ENCODE measurements around the gene CD37.
"Not testable (repeated sequence)": the region's sequence is repeated elsewhere in the genome, so short reads cannot be mapped to it uniquely, and the experiment has no call there.

The CD37 gene

DNA sequence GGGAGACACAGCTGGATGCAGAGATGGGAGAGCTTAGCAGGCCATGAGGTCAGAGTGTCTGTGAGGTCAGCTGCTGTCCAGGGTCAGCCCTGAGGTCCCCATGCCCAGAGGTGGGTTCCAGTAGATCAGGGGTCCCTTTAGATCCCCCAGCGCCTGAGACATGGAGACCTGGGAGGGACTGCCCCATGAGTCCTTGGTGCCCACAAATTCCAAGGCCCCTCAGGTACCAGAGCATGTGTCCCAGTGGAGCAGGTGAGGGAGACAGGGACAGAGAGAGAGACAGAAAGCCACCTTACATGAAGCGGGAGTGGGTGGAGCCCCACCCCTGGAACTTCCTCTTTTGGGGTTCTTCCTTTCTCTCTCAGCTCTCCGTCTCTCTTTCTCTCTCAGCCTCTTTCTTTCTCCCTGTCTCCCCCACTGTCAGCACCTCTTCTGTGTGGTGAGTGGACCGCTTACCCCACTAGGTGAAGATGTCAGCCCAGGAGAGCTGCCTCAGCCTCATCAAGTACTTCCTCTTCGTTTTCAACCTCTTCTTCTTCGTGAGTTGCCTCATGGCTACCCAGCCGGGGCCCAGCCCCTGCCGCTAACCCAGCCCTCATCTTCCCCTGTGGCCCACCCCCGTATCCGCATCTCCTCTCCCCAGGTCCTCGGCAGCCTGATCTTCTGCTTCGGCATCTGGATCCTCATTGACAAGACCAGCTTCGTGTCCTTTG, at the start of gene CD37:
CD37 (plus strand) TSS at position 336 of the 713 bp plus-strand sequence; CDS start at position 471, 135 bp downstream.
- peak; percentile 84 for DNase-seq

DNA sequence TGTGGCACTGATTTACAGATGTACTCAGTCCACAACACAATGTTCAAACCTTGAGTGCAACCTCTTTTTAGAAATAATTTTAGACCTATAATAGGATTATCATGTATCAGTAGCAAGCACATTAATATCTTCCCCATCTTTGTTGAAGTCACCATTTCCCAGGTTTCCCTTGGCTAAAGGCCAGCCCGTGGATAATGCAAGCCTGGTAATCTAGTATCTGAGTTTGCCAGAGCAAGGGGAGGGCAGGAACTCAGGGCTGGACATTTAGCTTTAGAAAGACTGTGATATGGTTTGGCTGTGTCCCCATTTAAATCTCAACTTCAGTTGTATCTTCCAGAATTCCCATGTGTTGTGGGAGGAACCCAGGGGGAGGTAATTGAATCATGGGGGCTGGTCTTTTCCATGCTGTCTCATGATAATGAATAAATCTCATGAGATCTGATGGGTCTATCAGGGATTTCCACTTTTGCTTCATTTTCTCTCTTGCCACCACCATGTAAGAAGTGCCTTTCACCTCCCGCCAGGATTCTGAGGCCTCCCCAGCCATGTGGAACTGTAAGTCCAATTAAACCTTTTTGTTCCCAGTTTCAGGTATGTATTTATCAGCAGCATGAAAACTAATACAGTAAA, 48.0 kb upstream of the CD37 start:
- no peak for DNase-seq

DNA sequence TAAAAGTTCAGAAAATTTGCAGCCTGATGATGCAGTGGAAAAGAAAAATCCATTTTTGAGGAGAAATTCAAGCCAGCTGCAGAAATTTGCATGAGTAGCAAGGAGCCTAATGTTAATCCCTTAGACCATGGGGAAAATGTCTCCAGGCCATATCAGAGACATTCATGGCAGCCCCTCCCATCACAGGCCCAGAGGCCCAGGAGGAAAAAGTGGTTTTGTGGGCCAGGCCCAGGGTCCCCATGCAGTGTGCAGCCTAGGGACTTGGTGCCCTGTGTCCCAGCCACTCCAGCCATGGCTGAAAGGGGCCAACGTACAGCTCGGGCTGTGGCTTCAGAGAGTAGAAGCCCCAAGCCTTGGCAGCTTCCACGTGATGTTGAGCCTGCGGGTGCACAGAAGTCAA, 47.0 kb upstream of the CD37 start:
- DNase-seq, result not testable (repeated sequence)

DNA sequence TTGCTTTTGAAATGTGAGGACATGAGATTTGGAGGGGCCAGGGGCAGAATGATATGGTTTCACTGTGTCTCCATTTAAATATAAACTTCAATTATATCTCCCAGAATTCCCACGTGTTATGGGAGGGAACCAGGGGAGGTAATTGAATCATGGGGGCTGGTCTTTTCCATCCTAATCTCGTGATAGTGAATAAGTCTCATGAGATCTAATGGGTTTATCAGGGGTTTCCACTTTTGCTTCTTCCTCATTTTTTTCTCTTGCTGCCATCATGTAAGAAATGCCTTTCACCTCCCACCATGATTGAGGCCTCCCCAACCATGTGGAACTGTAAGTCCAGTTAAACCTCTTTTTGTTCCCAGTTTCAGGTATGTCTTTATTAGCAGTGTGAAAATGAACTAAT, 45.9 kb upstream of the CD37 start:
- DNase-seq, result not testable (repeated sequence)

DNA sequence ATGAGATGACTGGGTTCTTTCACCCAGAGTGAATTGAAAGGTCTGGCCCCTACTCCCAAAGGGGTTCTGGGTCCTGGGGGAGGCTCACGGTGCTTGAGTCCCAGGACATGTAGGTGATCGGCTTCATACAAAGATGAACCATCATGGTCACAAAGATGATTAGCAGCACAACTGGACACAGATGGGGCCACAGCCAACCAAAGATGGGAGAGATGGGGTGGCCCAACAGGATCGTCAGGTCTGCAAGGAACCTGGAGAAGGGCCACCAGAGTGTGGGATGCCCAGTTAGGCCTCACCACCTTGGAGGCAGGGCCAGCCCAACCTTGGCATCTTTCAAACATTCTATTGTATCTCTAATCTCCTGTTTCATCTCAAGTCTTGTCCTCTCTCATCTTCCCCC, 44.7 kb upstream of the CD37 start:
- DNase-seq, result no peak

DNA sequence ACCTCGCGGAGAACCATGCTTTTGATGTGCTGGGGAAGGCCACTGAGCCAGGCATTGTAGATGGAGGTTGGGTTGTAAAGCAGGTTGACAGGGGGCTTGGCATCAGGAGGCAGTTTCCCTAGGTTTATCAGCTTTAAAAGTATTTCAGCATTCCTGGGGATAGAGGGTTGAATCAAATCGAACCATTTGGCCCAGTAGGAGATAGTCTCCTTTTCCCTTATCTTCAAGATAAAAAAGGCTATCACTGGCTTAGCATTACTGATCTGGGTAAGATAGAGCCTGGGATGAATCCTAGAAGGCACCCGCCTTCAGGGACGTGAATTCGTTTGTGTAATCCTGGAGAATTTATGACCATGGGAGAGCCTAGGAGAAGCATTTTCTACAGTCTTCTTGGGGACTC, 40.8 kb upstream of the CD37 start:
- no peak for DNase-seq

DNA sequence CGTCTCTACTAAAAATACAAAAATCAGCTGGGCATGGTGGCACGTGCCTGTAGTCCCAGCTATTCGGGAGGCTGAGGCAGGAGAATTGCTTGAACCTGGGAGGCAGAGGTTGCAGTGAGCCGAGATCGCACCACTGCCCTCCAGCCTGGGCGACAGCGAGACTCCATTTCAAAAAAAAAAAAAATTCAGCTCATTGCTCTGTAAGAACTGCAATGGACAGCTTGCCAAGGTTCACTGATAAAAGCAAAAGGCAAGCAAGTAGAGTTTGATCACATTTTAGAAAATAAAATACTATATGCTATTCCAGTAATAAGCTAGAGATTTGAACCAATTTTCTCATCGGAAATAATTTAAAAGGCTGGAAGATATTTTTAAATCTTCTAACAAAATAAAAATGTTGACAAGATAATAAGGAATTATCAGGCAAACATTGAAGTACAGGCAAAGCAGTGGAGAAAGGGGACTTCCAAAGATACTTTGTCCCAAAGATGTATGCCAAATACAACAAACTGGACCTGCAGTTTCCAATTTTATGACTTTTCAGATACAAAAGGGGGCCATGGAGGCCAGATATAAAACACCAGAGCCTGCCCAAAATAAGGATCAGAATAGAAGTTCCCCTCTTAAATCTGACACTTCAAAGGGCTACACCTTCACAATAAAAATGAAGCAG, 39.9 kb upstream of the CD37 start:
- no peak for DNase-seq

DNA sequence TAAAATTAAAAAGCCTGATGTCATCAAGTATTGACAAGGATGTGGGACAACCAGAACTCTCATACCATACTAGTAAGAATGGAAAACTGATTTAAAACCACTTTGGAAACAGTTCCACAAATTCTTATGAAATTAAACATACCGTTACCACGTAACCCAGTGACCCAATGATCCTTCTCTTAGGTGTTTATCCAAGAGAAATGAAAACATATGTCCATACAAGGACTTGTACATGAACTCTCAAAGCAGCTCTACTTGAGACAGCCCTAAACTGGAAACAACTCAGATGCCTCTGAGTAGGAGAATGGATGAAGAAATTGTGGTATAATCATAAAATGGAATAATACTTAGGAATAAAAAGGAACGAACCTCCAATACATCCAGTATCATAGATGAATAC, 37.8 kb upstream of the CD37 start:
- DNase-seq, result no peak

GRCh38 chr19:49298653-49299052, 36.6 kb upstream of the CD37 start:
- DNase-seq, result not testable (repeated sequence)

GRCh38 chr19:49301165-49301865, 33.9 kb upstream of the CD37 start:
- DNase-seq, result peak; percentile 88

- DNase-seq, result no peak
Observed at GRCh38 chr19:49301866-49302252, 33.3 kb upstream of the CD37 start.

DNA sequence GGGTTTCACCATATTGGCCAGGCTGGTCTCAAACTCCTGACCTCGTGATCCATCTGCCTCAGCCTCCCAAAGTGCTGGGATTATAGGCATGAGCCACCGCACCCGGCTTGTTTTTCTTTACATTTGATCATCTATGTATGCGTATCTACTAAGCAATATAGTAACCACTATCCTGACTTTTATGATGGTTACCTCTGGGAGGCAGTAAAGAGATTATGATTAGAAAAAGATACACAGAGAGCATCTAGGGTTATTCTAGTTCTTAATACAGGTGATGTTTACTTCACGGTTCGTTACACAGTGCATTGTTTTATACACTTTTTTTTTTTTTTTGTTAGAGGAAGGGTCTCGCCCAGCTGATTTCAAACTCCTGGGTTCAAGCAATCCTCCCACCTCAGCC, 28.5 kb upstream of the CD37 start:
- peak; percentile 32 for DNase-seq

- DNase-seq, result no peak
Observed at GRCh38 chr19:49309087-49309486, 26.1 kb upstream of the CD37 start.

DNA sequence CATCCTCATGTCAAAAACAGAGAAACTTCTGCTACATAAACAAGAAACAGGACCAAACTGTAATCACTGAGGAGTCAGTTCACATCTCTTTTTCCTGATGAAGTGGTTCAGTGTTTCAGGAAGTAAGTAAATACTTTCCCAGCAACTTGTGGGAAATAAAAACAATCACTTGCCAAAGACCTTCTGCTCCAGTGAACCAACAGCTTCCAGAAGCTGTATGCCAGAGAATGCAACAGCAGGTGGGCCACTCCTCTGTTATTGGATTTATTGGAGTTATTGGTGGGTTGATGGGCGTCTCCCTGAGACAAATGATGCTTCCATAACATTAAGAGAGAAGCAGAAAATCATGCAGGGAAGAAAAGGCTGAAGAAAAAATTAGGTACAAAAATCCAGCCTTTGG, 20.1 kb upstream of the CD37 start:
- DNase-seq, result no peak

GRCh38 chr19:49316284-49316683, 18.9 kb upstream of the CD37 start:
- DNase-seq, result no peak

DNA sequence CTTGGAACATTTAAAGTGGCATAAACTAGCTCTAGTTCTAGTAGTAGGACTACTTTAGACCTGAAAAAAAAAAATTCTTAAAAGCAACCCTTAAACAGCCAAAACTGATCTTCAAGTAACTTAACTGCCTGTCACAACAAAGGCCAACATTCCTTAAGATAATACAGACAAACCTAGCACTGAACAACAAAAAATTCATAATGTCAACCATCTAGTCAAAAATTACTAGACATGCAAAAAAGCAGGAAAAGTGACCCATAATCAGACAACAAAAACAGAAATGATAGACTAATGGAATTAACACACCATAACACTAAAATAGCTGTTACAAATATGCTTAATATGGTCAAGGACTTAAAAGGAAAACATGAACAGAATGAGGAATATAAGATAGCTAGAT, 16.9 kb upstream of the CD37 start:
- no peak for DNase-seq

GRCh38 chr19:49324801-49325576, 10.2 kb upstream of the CD37 start, which contains the start of gene SLC6A16:
Gene SLC6A16, minus strand, starts transcription at chr19:49325191. Its CDS starts 13,844 bp downstream, at chr19:49311347.
- DNase-seq, result no peak

GRCh38 chr19:49325756-49326155, 9.4 kb upstream of the CD37 start:
- not testable (repeated sequence) for DNase-seq

DNA sequence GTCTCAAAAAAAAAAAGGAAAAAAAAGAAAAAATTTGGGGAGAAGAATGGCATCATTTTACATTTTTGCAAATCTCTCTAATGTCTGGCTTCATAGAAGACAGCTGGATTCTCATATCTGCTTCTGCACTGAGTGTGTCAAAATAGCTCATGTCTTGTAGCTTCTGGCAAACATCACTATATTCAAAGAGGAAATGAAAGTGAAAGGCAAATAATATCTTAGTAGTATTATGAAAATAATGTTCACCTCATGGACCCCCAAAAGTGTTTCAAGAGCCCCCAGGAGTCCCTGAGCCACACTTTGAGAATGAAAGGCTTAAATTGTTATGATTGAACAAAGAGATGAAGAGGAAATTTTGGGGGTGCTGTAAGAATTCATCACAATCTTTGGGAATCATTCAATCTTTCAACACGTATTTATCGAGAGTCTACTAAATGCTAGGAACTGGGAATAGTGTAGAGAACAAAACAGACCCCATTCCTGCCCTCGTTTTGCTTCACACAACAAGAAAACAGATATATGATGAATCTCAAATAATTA, 9.0 kb upstream of the CD37 start:
- no peak for DNase-seq

GRCh38 chr19:49327878-49328544, 7.2 kb upstream of the CD37 start:
- DNase-seq, result peak; percentile 72

GRCh38 chr19:49328741-49329140, 6.5 kb upstream of the CD37 start:
- no peak for DNase-seq

- DNase-seq, result not testable (repeated sequence)
Observed at GRCh38 chr19:49331187-49331586, 4.0 kb upstream of the CD37 start.

Measured in hematopoietic multipotent progenitor cell treated with erythropoietin and hydrocortisone succinate and interleukin-3 and kit ligand, for 6 days (in vitro differentiated cells).